NOMO-1 (cell line): ENCODE measurements around the gene UBE2H.
A peak's percentile ranks its signal among the peaks of the same experiment; 100 is the strongest.

Experiments used
- DNase-seq, 2 experiments: peaks; one replicate each; lab custom pipeline; 2025; ENCODE audit not compliant: unreplicated experiment in 2 of 2; lab: John Stamatoyannopoulos, UW

The UBE2H gene

DNA sequence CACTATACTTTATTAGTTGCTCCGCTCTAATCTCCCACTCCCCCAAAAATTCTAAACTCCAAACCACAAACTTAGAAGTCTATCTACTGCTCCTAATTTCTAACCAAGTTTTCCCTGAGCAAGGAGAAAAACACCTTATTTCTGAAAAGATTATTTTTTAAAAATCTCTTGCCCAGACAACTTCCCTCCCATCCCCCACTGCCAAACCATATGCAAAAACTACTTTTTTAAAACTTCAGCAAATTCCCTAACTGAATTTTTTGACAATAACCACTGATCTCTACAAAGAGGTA is 1.9 kb downstream of the UBE2H start:
- DNase-seq = no peak

DNA sequence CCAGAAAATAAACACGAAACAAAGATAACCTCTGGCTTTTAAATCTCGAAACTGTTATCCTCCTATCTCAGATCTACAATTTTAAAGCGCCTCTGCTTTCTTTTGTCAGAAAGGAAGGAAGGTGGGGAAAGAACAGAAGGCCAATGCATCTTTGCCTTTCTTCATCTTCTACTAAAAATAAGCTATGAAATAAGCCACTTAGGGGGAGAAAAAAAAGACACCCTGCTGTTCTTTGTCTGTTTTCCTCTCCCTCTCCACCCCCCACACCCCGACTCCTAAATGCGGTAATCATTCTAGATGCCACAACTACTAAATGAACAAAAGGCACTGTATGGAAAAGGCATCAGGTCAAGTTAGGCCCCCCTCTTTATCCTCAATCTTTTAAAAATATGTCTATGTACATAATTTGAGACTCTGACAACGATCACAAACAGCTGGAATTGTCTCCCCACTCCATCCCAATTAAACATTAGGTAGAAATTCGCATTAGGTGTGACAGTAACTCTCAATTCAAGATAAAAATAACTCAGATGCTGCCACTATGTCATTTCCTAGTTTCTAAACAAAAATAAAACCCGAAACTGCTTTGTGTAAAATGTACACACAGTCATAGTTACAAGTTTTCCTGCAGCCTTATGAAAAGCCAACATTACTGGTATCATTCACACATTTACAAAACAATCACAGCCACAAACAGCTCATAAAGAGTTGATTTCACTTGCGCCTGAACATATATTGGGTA is 2.4 kb downstream of the UBE2H start:
- no peak for DNase-seq

DNA sequence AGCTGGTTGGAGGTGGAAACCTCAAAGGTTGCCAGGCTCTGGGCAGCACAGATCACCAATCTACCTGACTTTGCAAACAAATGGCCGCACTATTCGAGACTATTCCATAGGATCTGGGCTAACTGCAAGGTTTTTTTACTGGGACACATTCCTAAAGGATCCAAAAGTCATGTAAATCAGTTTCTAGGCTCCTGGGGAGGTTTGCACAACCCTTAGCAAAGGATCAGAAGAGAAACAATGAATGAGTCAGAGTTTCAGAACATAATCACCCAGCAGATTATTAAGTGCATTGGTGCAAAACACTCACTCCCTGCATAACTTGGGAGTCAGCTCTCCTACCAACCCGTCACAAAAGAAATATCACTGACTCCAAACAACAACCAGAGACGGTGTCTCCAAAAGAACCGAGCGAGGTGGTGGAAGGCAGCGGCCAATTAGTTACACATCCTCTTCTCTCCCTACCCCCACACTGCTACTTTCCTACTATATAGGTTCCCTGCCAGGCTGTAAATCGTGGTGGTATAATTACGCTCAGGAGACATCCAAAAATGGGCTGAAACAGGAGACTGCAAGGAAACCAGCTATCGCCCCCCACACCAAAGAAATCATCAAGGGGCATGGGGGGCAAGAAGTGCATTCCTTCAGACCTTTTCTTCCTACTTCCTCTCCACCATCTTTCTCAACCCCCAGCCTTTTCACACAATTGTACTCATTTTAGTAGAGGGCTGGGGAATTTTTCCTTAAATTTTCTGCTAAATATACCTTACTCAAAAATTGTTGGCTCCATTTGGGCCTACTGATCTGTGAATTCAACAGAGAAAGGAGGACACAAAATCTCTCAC is 3.2 kb downstream of the UBE2H start:
- DNase-seq = peak in 1 of 2 experiments; percentile 15

DNA sequence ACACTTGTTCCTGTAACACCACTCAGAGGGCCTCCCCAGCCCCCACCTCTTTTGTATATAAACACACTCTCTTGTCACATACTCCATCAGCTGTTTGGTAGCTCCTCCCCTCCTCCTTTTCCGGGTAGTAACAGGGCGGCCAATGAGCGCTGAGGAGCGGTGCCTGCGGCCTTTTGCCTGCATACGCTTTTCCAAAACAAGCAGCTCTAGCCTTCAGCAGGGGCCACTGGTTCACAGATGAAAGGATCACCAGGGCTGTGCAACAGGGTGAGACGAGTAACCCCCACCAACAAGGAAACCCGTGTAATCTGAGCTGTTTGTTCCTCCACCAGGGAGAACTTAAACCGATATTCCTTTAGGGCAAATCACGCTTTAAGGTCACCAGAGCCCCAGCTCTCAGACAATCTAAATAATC is 3.9 kb downstream of the UBE2H start:
- DNase-seq = peak in 1 of 2 experiments; percentile 33

DNA sequence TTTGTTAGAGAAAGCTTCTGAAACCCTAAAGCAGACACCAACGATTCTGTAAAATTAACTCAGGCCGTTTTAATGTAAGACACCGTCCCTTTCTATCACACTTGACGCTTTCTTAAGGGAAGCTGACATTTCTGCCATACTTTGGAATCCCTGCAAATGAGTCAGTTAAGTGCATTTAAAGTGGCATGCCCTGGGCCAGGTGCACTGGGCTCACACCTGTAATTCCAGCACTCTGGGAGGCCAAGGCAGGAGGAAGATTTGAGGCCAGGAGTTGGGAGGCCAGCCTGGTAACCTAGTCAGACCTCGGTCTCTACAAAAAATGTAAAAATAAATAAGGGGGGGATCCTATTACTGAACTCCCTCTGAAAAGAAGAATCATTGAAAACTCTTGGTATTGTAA is 4.4 kb downstream of the UBE2H start:
- no peak for DNase-seq

DNA sequence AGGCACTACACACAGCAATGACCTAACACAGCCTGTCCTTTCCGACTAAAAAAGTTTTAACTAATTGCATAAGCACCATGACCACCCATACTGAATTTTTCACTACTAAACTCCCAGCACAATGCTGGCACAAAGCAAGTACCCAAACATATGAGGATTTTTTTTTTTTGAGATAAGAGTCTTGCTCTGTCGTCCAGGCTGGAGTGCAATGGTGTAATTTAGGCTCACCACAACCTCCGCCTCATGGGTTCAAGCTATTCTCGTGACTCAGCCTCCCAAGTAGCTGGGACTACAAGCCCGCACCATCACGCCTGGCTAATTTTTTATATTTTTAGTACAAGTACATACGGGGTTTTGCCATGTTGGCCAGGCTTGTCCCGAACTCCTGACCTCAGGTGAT is 5.1 kb downstream of the UBE2H start:
- DNase-seq = no peak

DNA sequence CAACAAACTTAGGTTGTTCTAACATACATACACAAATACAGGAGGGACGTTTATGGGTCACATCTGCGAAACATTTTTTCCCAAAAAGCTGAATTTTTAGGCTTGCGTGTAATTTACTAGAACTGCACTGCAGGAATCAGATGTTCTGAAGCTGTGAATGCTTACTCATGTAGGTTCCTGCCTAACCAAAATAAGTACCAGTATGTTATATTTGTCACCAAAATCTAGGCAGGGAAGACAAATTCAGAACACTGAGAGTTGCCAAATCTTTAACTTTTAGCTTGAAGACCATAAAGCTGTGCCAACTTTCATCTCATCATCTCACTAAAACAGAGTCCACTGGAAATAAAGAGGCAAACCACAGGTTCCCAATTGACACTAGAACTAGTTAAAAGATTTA is 5.7 kb downstream of the UBE2H start:
- no peak for DNase-seq

DNA sequence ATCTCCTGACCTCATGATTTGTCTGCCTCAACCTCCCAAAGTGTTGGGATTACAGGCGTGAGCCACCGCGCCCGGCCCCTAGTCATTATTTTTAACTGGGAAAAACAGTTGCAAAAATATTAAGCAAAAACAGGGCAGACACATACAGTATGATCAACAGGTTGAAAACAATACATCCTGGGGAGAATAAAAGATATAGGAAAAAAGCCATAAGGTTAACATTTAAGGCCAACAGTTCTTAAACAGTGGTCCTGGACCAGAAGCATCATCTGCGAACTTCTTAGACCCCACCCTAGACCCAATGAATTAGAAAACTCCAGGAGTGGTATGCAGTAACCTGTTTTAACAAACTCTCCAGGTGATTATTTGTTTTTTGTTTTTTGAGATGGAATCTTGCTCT is 6.5 kb downstream of the UBE2H start:
- DNase-seq = no peak

DNA sequence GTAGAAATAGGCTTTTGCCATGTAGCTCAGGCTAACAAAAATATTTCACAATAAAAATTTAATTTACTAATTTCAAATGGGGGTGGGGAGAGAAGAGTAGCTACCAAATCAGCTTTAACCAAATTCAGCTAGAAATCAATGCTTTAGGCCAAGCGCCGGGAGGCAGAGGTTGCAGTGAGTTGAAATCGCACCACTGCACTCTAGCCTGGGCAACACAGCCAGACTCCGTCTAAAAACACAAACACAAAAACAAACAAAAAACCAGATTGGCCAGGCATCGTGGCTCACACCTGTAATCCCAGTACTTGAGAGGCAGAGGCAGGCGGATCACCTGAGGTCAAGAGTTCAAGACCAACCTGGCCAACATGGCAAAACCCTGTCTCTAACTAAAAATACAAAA is 9.4 kb downstream of the UBE2H start:
- DNase-seq = no peak

DNA sequence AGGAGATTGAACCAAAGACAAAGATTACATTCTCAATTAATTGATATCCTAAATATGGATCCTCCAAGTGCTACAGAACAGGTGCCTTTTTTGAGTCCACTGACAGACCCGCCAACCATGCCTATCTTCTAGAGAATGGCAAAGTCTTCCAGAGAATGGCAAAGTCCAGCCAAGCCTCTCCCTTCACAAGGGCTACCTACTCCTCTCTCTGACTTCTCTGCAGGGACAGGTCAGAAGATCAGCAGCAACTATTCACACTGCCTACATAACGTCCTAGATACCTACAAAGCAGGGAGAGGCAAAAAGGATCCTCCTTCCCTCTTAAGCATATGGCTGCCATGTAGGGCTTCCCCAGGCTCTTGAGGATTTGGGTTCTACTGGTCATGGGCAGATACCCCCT is 12.4 kb downstream of the UBE2H start:
- no peak for DNase-seq

DNA sequence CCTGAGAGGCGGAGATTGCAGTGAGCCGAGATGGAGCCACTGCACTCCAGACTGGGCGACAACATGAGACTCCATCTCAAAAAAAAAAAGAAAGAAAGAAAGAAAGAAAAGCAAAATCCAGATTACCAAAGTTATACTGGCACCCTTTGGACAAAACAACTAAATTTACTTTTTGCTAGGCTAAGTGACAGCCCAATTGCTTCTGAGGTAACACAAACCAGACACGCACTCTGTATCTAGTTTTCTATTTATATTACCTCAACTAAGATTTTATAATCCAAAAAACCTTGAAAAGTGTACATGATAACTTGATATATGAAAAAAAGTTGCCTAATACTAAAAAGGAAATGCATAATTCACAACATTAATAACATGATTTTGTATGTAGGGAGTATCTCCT is 12.9 kb downstream of the UBE2H start:
- DNase-seq = no peak

DNA sequence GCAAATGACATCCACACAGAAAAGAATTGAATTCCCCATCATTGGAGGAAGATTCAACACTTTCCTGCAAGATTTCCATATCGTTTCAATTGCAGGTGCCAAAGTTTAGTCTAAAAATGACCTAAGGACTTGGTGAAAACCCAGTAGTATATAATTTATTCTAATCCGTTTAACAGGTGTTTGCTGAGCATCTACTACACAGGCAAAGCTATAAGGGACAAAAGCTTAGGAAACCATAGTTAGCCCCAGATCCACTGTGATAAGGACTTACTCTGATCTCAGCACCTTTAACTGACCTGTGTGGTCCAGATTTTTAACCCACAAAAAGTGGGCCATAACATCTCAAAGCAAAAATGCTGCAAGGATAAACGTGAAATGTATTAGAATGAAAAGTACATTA is 19.1 kb downstream of the UBE2H start:
- no peak for DNase-seq

DNA sequence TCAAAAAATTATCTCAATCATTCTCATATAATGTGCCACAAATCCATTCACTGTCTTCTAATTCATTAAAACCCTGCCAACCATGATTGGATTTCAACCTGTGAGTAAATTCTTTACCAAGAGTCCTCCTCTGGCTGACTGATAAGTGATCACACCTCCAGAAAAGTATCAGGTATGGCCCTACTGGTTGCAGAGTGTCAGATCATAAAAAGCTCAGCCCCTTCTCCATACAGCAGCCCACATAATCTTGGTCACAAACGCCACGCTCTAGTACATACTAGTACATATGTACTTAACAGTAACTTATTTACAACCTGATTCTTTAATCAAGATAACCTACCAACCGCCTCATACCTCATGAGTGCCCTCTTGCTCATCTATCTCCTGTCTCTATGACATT is 26.1 kb downstream of the UBE2H start:
- DNase-seq = no peak

DNA sequence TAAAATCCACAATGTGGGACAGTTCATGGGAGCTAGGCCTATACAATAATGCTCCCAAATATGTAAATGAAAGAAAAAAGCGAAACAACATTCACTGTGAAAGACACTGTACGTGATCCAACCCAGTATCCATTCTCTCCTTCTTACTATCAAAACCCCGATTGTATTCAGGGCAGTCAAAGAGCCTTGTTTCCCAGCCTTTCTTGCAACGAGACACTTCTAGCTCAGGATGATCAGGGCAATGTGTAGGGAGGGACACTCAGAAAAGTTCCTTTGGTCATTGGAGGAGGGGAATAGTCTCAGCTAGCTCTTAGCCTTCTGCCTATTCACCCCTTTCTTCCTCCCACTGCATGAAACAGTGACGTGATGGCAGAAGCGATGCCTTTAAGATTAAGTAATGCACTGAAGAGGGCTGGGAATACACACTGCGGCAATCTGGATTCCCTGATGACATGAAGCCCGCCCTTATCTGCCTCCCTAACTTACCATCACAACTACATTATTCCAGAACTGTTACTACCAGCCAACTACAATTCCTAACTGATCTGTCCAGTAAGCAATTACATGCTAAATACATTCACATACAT is 27.3 kb downstream of the UBE2H start:
- DNase-seq = no peak

DNA sequence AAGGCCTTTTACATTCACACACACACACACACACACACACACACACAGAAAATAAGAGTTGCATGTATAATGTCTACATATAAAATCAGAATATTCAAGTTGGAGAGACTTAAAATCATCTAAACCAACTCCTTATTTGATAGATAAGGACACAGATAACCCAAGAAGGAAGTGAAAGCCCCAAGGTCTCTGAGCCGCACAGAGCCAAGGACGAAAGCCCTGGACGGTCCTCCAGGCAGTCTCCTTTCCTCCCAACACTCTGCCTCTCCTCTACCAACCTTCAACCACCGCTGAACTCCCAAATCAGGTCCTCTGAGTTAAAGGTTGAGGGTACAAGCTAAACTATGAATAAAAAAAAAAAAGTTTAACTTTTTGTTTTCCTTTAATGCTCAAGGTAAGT is 28.2 kb downstream of the UBE2H start:
- no peak for DNase-seq

DNA sequence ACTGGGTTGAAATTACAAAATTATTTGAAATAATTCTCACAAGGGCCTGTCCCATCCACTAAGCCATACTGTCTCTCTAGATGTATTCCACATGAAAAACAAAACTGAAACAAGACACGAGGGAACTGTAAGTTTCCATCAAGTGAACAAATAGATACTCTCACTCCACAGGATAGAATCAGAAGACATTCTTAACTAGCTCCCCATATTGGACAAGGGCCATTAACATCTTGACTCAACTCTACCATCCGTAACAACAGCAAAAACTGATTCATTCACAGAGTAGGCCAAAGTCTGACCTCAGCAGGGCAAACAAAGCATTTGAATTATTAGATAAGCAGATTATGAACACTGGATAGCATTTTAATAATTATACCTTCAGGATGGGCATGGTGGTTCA is 29.1 kb downstream of the UBE2H start:
- no peak for DNase-seq

DNA sequence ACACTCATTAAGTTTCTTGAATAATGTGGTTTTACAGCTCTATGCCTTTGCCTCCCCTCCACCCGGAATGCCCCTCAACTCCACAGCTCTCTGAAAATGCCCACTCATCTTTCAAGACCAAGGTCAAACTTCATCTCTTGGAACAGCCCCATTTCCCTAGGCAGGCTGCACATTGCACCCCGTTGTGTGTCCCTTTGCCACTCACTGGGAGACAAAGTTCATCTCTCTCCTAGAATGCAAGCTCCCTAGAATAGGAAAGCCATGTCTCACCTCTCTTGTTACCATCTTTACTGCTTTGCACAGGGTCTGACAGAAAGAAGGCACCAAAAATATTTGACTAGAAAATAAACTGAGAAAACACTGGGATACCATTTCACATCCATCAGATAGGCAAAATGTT is 33.3 kb downstream of the UBE2H start:
- DNase-seq = no peak

DNA sequence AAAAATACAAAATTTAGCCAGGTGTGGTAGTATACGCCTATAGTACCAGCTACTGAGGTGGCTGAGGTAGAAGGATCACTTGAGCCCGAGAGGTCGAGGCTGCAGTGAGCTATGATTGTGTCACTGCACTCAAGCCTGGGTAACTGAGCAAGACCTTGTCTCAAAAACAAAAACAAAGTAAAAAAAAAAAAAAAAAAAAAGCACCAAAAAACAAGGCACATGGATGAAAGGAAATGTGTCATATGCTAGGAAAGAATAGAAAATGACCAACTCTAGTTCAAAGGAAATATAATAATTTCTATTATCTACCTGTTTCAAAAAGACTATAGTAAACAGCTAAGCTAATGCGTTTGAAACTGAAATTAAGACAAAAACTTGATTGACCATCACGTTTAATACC is 33.8 kb downstream of the UBE2H start:
- DNase-seq = no peak

DNA sequence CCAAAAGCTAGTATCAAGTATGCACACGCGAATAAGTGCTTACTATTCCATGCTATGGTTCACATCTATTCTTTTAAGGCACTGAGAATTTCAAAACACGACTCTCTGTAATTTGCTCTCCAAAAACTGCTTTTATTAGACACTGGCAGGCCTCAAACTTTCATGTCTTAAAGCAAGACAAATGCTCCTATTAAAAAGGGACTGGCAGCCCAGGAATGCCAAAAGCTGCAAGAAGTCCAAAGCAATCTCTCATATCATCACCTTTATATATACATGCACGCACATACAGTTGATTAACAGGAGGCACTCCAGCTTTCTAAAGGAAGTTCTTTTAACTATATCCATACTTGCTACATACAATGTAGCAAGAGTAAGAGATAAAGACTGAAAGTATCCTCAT is 34.8 kb downstream of the UBE2H start:
- no peak for DNase-seq

DNA sequence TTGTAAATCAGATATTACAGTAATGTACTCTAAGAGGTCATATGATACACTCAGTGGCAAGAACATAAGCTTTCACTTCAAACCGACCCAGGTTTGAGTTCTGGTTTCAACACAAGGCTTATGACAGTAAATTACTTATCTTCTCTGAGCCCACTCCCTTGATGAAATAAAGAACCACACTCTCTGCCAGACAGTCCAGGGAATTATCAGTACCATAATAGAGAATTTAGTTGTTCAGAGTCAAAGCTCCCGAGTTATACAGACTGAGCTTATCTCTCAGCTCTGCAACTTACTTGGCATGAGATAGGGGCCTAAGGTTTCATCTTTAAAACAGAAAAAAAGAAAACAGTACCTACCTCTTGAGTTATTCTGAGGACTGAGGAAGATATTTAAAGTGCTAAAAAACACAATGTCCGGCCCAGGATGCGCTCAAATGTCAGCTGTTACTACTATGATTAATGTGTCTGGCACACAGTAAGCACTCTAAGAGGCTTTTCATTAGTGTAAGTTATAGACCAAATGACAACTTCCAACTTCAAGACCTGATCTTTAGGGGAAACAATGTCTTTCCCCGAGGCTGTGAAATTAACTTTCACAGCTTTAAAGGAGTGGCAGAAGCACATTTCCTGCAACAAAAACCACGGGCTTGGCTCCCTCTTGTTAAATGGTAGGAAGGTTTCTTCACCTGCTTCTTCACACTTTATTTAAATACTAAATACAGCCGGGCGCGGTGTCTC is 38.1 kb downstream of the UBE2H start:
- DNase-seq = no peak

DNA sequence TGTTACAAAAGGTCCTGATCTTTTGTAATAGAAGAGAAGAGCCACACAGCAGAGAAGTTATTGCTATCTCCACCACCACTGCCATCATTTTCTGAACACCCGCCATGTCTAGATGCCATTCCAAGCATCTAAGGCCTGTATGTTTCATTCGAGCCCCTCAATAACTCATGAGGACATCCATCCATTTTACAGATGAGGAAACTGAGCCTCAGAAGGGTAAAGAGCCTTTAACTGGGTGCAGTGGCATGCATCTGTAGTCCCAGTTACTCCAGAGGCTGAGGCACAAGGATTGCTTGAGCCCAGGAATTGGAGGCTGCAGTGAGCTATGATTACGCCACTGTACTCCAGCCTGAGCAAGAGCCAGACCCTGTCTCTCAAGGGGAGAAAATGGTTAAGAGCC is 39.3 kb downstream of the UBE2H start:
- no peak for DNase-seq

DNA sequence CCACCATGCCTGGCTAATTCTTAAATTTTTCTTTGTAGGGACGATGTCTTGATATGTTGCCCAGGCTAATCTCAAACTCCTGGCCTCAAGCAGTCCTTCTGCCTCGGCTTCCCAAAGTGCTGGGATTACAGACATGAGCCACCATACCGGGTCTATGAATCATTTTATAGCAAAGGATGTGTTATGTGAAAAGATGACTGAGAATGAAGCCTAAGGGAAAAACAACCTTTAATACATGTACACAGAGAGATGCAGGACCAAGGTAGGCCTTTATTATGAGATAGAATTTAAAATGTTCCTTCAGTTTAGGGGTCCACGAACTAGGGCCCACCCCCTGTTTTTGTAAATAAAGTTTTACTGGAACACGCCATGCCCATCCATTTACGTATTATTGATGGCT is 41.0 kb downstream of the UBE2H start:
- DNase-seq = no peak
